Neuronal stem cell (in vitro differentiated cells): ENCODE measurements around the gene SFT2D3.
A peak's percentile ranks its signal among the peaks of the same experiment; 100 is the strongest.

Experiments used
- DNase-seq: peaks from one replicate; pipeline ENCODE4 v3.0.0-alpha.2; 2013; ENCODE audit warnings: low spot score
- H2AFZ ChIP-seq: one replicate; pipeline ENCODE4 v1.6.1; 2013; ENCODE audit warnings: mild to moderate bottlenecking, low read length, inconsistent platforms
- H2AK5ac ChIP-seq: 2 replicates; pipeline ENCODE4 v1.6.1; 2013; ENCODE audit warnings: low read depth, mild to moderate bottlenecking, inconsistent platforms, low read length, moderate library complexity, mixed read lengths
- H2BK120ac ChIP-seq: 2 replicates; pipeline ENCODE4 v1.6.1; 2013; ENCODE audit warnings: low read depth, mild to moderate bottlenecking, inconsistent platforms, low read length, moderate library complexity, mixed read lengths
- H2BK12ac ChIP-seq: one replicate; pipeline ENCODE4 v1.6.1; 2013; ENCODE audit warnings: low read length, inconsistent platforms
- H2BK15ac ChIP-seq: 2 replicates; pipeline ENCODE4 v1.6.1; 2013; ENCODE audit warnings: mild to moderate bottlenecking, low read length, inconsistent platforms, mixed read lengths
- H2BK5ac ChIP-seq: one replicate; pipeline ENCODE4 v1.6.1; 2013; ENCODE audit warnings: inconsistent platforms, mild to moderate bottlenecking, low read length, moderate library complexity
- H3K14ac ChIP-seq: one replicate; pipeline ENCODE4 v1.6.1; 2013; ENCODE audit warnings: low read length, inconsistent platforms
- H3K18ac ChIP-seq: 2 replicates; pipeline ENCODE4 v1.6.1; 2013; ENCODE audit warnings: low read length, inconsistent platforms
- H3K23ac ChIP-seq: 2 replicates; pipeline ENCODE4 v1.6.1; 2013; ENCODE audit warnings: low read depth, mild to moderate bottlenecking, mixed read lengths, low read length, inconsistent platforms; ENCODE audit not compliant: poor library complexity
- H3K27ac ChIP-seq: replicated peaks from 3 replicates; pipeline ENCODE4 v1.5.1; 2013; ENCODE audit warnings: low read length, inconsistent platforms
- H3K27me3 ChIP-seq, 3 experiments: 2 replicates each; pipeline ENCODE4 v1.6.1; 2013; ENCODE audit warnings: low read length in 3 of 3, mild to moderate bottlenecking in 2 of 3, inconsistent platforms in 1 of 3, low read depth in 1 of 3, mixed read lengths in 1 of 3, moderate library complexity in 1 of 3; ENCODE audit not compliant: control insufficient read depth in 3 of 3, insufficient read depth in 3 of 3
- H3K36me3 ChIP-seq, 2 donors: replicated peaks in 1 of 2; 2 replicates each; pipeline ENCODE4 v1.6.1; 2013; ENCODE audit warnings: low read length in 2 of 2; ENCODE audit not compliant: control insufficient read depth in 2 of 2, insufficient read depth in 2 of 2
- H3K4ac ChIP-seq: 2 replicates; pipeline ENCODE4 v1.6.1; 2013; ENCODE audit warnings: inconsistent platforms, mild to moderate bottlenecking, low read length, moderate library complexity
- H3K4me1 ChIP-seq, 2 donors: 1 replicate in 1 of 2; 2 replicates in 1 of 2; pipeline ENCODE4 v1.6.1; 2013; ENCODE audit warnings: low read length in 2 of 2, low read depth in 1 of 2; ENCODE audit not compliant: control insufficient read depth in 2 of 2, insufficient read depth in 1 of 2
- H3K4me2 ChIP-seq: one replicate; pipeline ENCODE4 v1.6.1; 2013; ENCODE audit warnings: mild to moderate bottlenecking, low read length, inconsistent platforms; ENCODE audit not compliant: insufficient read depth, poor library complexity, severe bottlenecking
- H3K4me3 ChIP-seq, 2 donors: 2 replicates each; pipeline ENCODE4 v1.5.1; 2013; ENCODE audit warnings: low read length in 2 of 2, mild to moderate bottlenecking in 2 of 2, inconsistent platforms in 1 of 2, moderate library complexity in 1 of 2
- H3K79me1 ChIP-seq: one replicate; pipeline ENCODE4 v1.6.1; 2013; ENCODE audit warnings: low read depth, mild to moderate bottlenecking, inconsistent platforms, low read length, moderate library complexity
- H3K9ac ChIP-seq: one replicate; pipeline ENCODE4 v1.6.1; 2013; ENCODE audit warnings: mild to moderate bottlenecking, low read depth, low read length, inconsistent platforms; ENCODE audit not compliant: poor library complexity
- H3K9me3 ChIP-seq, 2 donors: replicated peaks in 1 of 2; 2 replicates each; pipeline versions ENCODE3 to v1.6.1; 2013; ENCODE audit warnings: low read length in 2 of 2, mild to moderate bottlenecking in 2 of 2, inconsistent platforms in 1 of 2, low read depth in 1 of 2, mixed read lengths in 1 of 2, moderate library complexity in 1 of 2; ENCODE audit not compliant: control insufficient read depth in 2 of 2, insufficient read depth in 1 of 2
- H4K8ac ChIP-seq: one replicate; pipeline ENCODE4 v1.6.1; 2013; ENCODE audit warnings: low read depth, mild to moderate bottlenecking, inconsistent platforms, low read length, moderate library complexity
- H4K91ac ChIP-seq: one replicate; pipeline ENCODE4 v1.6.1; 2013; ENCODE audit warnings: low read length, low read depth, mild to moderate bottlenecking, inconsistent platforms; ENCODE audit not compliant: poor library complexity
- WGBS, 2 donors: extraction: QIAGEN DNeasy Blood & Tissue Kit; methylation state at CpG; one replicate each; pipeline ENCODE4 v1.1.7; 2013; ENCODE audit warnings: missing lambda C conversion rate in 2 of 2, mixed read lengths in 1 of 2; ENCODE audit not compliant: insufficient read length in 2 of 2, insufficient replicate concordance in 1 of 2; ENCODE audit errors: extremely low coverage in 2 of 2; 5-methylcytosine and 5-hydroxymethylcytosine counted together

The SFT2D3 gene

DNA sequence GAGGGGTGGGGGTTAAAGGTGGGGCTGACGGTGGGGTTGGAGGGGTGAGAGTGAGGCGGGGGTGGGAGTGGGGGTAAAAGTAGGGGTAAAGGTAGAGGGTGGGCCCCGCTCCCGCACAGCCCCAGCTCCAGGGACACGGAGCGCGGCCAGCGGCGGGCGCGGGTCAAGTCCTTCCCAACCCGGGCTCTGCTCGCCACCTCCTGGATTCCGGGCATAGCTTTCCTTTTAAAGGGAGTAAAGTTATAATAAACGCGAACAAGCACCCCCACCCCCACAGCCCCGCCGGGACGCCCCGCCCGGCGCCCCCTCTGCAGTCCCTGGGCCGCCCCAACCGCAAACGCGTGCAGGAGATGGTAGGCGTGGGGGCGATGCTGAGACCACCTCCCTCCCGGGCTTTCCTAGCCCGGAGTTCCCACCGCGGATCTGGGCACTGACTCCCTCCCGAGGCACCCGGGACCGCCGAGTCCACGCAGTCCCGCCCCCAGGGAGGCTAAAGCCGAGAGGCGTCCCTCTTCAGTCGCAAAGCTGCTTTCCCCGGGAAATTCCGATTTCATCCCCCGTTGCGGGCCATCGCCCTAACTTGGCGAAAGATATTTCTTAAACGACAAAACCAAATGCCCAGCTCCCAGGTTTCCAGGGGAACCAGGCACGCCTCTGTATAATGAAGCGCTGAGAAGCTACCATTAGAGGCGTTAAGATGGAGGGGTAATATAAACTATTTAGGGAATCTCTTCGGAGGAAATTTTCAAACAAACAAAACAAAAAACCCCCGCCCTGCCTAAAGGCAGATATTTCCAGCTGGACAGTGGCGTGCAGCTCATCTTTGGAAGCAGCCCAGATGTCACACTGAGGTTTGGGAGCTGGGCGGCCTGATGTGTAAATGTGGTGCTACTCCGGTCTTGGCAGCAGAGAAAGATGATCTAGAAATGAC, 25.7 kb upstream of the SFT2D3 start, which contains the start of gene LIMS2:
LIMS2 (minus strand) TSS at position 200 of the 931 bp plus-strand sequence. CDS start 506 bp downstream, outside the sequence.
- H3K23ac ChIP-seq = no peak within 1 kb of the TSS

DNA sequence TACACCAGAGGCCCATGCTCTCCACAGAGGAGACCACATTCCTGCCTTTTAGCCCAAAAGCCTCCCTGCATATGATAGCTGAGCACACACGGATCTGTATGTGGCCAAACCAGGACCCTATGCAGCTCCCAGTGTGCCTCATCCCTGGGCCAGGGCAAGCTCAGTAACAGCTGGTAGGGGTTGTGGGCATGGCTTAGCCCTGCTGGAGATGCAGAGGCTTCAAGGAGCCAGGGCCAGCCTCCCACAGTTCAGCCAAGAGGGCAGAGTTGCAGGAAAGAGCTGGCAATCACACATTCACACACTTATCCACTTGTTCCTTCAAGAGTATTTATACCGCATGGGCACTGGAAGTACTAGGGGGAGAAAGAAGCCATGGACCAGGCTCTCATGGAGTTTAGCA, 24.4 kb upstream of the SFT2D3 start:
- Histone ChIP-seq H3K9ac (peak overlapping the region; percentile 40), H3K4ac (no peak overlapping the region), H3K4me1 (peaks cover 2 to 7% of the 10 kb centered on the region in 2 donors), H2BK12ac (no peak overlapping the region), H2AK5ac (peak overlapping the region; percentile 74), H4K91ac (no peak overlapping the region), H2BK15ac (no peak overlapping the region), H3K4me2 (no peak overlapping the region), H3K36me3 (no peaks in the 10 kb centered on the region), H3K18ac (peak overlapping the region; percentile 51), H3K4me3 (peak overlapping the region in 1 of 2 donors; percentile 4), H2BK5ac (no peak overlapping the region), H3K27ac (no peak overlapping the region), H3K27me3 (peaks cover 12 to 94% (median 45%) of the 10 kb centered on the region in 3 experiments), H4K8ac (no peak overlapping the region), H2AFZ (no peak overlapping the region), H3K79me1 (peaks cover 2% of the 10 kb centered on the region), H3K23ac (peak overlapping the region; percentile 34), H2BK120ac (no peak overlapping the region), H3K9me3 (no peaks in the 10 kb centered on the region), H3K14ac (peak overlapping the region; percentile 44)
- no CpG with 5 or more reads among the region's 2 CpGs for WGBS, 2 donors
- DNase-seq = no peak

More for the DNA sequence above, 25.7 kb upstream of the SFT2D3 start, which contains the start of gene LIMS2:
- Histone ChIP-seq H3K9ac (peak within 1 kb of the TSS; percentile 79), H3K4ac (no peak within 1 kb of the TSS), H2AK5ac (no peak within 1 kb of the TSS), H2BK15ac (peak within 1 kb of the TSS; percentile 68), H2BK12ac (no peak within 1 kb of the TSS), H3K18ac (peak within 1 kb of the TSS; percentile 81), H3K4me1 (peaks cover 2 to 4% of the 10 kb centered on the region in 2 donors), H3K9me3 (no peaks in the 10 kb centered on the region), H2BK120ac (no peak within 1 kb of the TSS), H4K91ac (peak within 1 kb of the TSS; percentile 61), H3K79me1 (peaks cover 2% of the 10 kb centered on the region), H4K8ac (no peak within 1 kb of the TSS), H3K14ac (no peak within 1 kb of the TSS), H3K36me3 (no peaks in the 10 kb centered on the region), H2AFZ (peak within 1 kb of the TSS; percentile 91), H3K27ac (no peak within 1 kb of the TSS), H3K27me3 (peaks cover 12 to 88% (median 45%) of the 10 kb centered on the region in 3 experiments), H3K4me2 (peak within 1 kb of the TSS; percentile 96), H2BK5ac (no peak within 1 kb of the TSS), H3K4me3 (peak within 1 kb of the TSS; percentile 30 to 76)
- no CpG with 5 or more reads among the region's 56 CpGs for WGBS, 2 donors
- no peak for DNase-seq

GRCh38 chr2:127678531-127678930, 22.8 kb upstream of the SFT2D3 start:
- Histone ChIP-seq H3K4me1 (peaks cover 2 to 7% of the 10 kb centered on the region in 2 donors), H3K27ac (no peak overlapping the region), H3K79me1 (peaks cover 2% of the 10 kb centered on the region), H4K8ac (no peak overlapping the region), H3K23ac (peak overlapping the region; percentile 62), H4K91ac (no peak overlapping the region), H3K18ac (no peak overlapping the region), H3K27me3 (peaks cover 12 to 82% (median 32%) of the 10 kb centered on the region in 3 experiments), H2BK120ac (no peak overlapping the region), H3K14ac (no peak overlapping the region), H3K4me3 (no peak overlapping the region), H3K4me2 (no peak overlapping the region), H2AFZ (no peak overlapping the region), H3K4ac (no peak overlapping the region), H2BK12ac (no peak overlapping the region), H2BK15ac (no peak overlapping the region), H3K9me3 (no peaks in the 10 kb centered on the region), H2AK5ac (peak overlapping the region; percentile 86), H2BK5ac (no peak overlapping the region), H3K36me3 (no peaks in the 10 kb centered on the region), H3K9ac (no peak overlapping the region)
- WGBS, 2 donors = no CpG with 5 or more reads among the region's 10 CpGs
- no peak for DNase-seq

GRCh38 chr2:127678991-127679390, 22.3 kb upstream of the SFT2D3 start:
- Histone ChIP-seq H3K18ac (peak overlapping the region; percentile 45), H2AK5ac (peak overlapping the region; percentile 86), H3K9ac (no peak overlapping the region), H3K9me3 (no peaks in the 10 kb centered on the region), H2BK15ac (no peak overlapping the region), H3K4ac (no peak overlapping the region), H2AFZ (no peak overlapping the region), H2BK5ac (no peak overlapping the region), H3K14ac (no peak overlapping the region), H3K27ac (no peak overlapping the region), H4K8ac (no peak overlapping the region), H3K4me2 (no peak overlapping the region), H3K4me1 (peaks cover 5 to 10% of the 10 kb centered on the region in 2 donors), H2BK12ac (peak overlapping the region; percentile 19), H4K91ac (no peak overlapping the region), H3K36me3 (no peaks in the 10 kb centered on the region), H3K4me3 (no peak overlapping the region), H3K23ac (peak overlapping the region; percentile 62), H3K27me3 (peaks cover 12 to 80% (median 27%) of the 10 kb centered on the region in 3 experiments), H2BK120ac (no peak overlapping the region), H3K79me1 (peaks cover 2% of the 10 kb centered on the region)
- no peak for DNase-seq
- WGBS, 2 donors = no CpG with 5 or more reads among the region's 6 CpGs
